Activated naive CD4-positive, alpha-beta T cell treated with anti-CD3 and anti-CD28 coated beads, Interleukin-2, amount 50 U/mL, for 24 hours (primary cell): ENCODE measurements around the gene PPP3CB.

Experiments used
- H3K27ac Mint-ChIP-seq: one replicate; pipeline ENCODE4 v1.8.0; 2021; ENCODE audit warnings: mild to moderate bottlenecking, mixed read lengths
- H3K27me3 Mint-ChIP-seq: one replicate; pipeline ENCODE4 v1.8.0; 2021; ENCODE audit warnings: mixed read lengths
- H3K36me3 Mint-ChIP-seq: one replicate; pipeline ENCODE4 v1.8.0; 2021; ENCODE audit warnings: mixed read lengths
- H3K4me1 Mint-ChIP-seq: one replicate; pipeline ENCODE4 v1.8.0; 2021; ENCODE audit warnings: mixed read lengths
- H3K4me3 Mint-ChIP-seq: one replicate; pipeline ENCODE4 v1.8.0; 2021; ENCODE audit warnings: mild to moderate bottlenecking, mixed read lengths
- H3K9me3 Mint-ChIP-seq: one replicate; pipeline ENCODE4 v1.8.0; 2021; ENCODE audit warnings: mixed read lengths

PPP3CB gene

DNA sequence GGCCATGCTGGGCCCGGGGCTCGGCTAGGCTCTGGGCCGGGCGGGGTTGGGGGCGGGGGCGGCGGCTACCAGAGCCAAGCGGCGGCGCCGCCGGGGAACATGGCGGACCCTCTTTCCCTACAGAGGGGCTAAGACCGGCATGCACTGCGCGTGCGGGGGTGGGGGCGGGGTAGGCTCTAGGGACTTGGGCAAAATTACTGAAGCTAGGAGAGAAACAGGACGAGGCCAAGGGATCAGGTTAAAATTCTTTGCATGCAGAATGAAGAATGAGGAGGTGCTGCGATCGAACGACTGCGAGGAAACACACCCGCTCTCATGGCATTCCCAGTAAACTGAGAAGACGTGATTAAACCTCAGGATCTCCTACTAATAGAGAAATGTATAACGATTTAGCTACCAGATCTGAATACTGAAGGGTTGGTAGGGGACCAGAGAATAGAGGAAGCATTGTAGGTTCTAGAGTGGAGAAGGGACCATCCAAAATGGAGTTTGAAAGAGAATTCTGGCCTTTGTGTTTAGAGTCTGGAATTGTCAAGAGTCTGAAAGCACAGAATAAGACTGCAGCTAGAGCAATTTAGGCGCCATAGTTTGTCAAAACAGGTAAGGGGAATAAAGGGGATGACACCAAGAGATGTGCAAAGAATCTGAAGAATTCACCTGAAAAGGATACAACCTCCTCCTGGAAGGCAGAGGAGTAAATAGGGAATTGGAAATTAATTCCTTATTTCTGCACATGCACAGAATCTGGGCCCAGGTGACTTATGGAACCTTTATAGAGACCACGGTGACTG is at the start of gene PPP3CB:
Gene PPP3CB, minus strand, starts transcription at position 141 of the 791 bp plus-strand sequence. Its CDS starts 135 bp downstream, at position 6.
- H3K9me3 Mint-ChIP-seq = no peaks in the 10 kb centered on the region
- peaks cover 6% of the 10 kb centered on the region for H3K36me3 Mint-ChIP-seq
- H3K4me3 Mint-ChIP-seq = peak within 1 kb of the TSS; percentile 95
- H3K27ac Mint-ChIP-seq = peak within 1 kb of the TSS; percentile 93
- peaks cover 57% of the 10 kb centered on the region for H3K4me1 Mint-ChIP-seq
- H3K27me3 Mint-ChIP-seq = no peaks in the 10 kb centered on the region

DNA sequence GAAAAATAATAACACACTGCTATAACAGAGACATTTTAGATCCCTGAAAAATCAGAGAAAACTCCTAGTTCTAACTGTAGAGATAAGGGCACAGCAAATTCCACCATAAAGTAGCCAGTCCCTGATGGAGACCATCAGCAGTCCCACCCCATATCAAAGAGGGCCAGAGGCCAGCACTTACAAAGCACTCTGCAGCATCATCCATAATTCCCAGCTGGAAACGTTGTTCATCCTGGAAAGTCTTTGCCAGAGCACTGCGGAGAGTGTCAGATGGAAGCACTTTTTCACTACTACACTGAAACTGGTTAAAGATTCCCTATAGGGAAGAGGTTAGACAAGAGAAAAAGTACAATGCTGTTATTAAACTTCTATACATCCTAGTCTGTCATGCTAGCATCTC is 49.5 kb upstream of the PPP3CB start:
- Mint-ChIP-seq H3K4me1 (no peaks in the 10 kb centered on the region), H3K27ac (no peak overlapping the region), H3K4me3 (no peak overlapping the region), H3K36me3 (peaks cover 2% of the 10 kb centered on the region), H3K27me3 (no peaks in the 10 kb centered on the region), H3K9me3 (no peaks in the 10 kb centered on the region)

DNA sequence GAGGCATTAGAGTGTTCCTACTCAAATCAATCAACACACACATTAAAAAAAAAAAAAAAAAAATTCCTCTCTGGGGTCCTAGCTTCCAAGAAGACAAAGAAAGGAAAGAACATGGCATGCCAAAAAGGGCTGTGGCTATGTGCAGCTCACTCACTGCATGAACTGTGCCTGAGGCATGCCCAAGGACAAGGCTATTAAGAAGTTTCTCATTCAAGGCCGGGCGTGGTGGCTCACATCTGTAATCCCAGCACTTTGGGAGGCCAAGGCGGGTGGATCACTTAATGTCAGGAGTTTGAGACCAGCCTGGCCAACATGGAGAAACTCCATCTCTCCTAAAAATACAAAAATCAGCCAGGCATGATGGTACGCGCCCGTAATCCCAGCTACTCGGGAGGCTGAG is 41.9 kb upstream of the PPP3CB start:
- Mint-ChIP-seq H3K27me3 (no peaks in the 10 kb centered on the region), H3K4me1 (peaks cover 12% of the 10 kb centered on the region), H3K27ac (no peak overlapping the region), H3K36me3 (peaks cover 11% of the 10 kb centered on the region), H3K9me3 (no peaks in the 10 kb centered on the region), H3K4me3 (no peak overlapping the region)

DNA sequence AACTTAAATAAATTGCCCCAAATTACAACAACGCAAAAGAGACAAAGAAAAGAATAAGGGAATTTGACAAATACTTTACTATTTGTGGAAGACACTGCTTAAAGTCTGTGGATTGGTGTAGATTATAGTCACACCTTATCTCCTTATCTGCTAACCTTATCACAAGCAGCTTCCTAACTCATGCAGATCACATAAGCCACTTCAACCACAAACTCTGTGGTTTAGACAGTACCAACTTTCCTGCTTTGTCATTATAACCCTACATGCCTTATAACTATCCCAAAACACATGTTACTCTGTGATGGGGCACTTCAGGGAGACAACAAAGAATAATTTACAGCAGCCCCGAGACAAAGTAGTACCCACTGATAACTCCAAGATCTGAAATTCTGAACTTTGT is 41.5 kb upstream of the PPP3CB start:
- Mint-ChIP-seq H3K9me3 (no peaks in the 10 kb centered on the region), H3K4me3 (no peak overlapping the region), H3K36me3 (peaks cover 11% of the 10 kb centered on the region), H3K4me1 (peaks cover 12% of the 10 kb centered on the region), H3K27me3 (no peaks in the 10 kb centered on the region), H3K27ac (no peak overlapping the region)

DNA sequence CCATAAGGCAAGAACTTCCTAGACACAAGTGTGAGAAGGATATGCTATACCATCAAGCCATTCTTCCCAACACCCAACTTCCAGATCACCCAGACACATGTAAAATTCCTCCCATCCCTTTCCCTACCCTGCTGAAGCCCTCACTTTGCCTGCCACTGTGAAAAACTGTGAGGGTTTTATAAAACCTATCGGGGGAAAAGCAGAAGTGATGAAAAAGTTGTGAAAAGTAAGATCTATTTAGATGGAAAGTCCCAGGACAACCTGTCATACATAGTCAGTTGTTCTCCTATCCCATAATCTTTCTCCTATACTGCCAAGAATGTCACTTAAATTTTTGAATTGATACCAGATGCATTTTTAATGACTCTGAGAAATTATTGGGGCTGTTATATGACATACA is 39.0 kb upstream of the PPP3CB start:
- no peak overlapping the region for H3K27ac Mint-ChIP-seq
- no peak overlapping the region for H3K4me3 Mint-ChIP-seq
- no peaks in the 10 kb centered on the region for H3K9me3 Mint-ChIP-seq
- peaks cover 12% of the 10 kb centered on the region for H3K4me1 Mint-ChIP-seq
- peaks cover 9% of the 10 kb centered on the region for H3K36me3 Mint-ChIP-seq
- H3K27me3 Mint-ChIP-seq = no peaks in the 10 kb centered on the region

DNA sequence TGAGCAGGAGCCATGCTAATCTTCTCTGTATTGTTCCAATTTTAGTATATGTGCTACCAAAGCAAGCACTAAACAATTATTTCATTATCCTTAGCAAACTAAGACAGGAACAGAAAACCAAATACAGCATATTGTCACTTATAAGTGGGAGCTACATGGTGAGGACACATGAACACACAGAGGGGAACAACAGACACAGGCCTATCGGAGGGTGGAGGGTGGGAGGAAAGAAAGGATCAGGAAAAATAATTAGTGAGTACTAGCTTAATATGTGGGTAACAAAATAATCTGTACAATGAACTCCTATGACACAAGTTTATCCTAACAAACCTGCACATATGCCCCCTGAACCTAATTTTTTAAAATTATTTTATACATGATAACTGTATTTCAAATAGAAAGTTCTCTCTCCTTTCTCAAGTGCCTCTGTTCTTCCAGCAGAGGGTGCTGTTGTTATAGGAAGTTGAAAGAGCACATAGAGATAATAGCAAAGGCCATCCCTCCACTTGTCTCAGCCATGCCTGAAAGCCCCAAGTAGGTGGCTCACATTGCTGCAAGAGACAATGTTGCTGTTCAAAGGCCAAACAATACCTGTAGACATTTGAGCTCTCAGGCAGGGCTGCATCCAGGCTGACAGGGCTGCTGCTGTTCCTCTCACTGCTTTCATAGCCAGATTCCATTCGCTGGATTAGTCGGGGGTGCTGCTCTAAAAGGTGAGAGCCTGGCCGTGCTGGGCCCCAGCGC is 33.4 kb upstream of the PPP3CB start:
- no peaks in the 10 kb centered on the region for H3K4me1 Mint-ChIP-seq
- H3K27me3 Mint-ChIP-seq = no peaks in the 10 kb centered on the region
- H3K27ac Mint-ChIP-seq = no peak overlapping the region
- peaks cover 2% of the 10 kb centered on the region for H3K36me3 Mint-ChIP-seq
- no peaks in the 10 kb centered on the region for H3K9me3 Mint-ChIP-seq
- no peak overlapping the region for H3K4me3 Mint-ChIP-seq

DNA sequence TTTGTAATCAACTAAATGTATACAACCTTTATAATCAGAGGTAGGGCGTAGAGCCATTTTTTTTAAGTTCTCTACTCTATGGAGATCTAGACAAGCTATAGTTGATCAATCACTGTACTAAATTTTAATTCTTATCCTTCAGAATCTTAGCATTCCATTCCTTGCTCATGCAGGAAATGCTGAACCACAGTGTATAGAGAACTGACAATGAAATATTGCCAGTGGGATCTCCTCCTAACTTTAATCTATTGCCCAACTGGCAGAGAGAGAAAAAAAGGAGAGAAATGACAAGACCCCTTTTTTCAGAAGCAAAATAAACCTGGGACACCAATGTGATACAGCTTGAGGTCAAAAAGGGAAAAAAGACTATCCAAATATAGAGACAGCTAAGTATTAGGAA is 26.4 kb upstream of the PPP3CB start:
- Mint-ChIP-seq H3K36me3 (peaks cover 2% of the 10 kb centered on the region), H3K27ac (no peak overlapping the region), H3K9me3 (no peaks in the 10 kb centered on the region), H3K4me1 (no peaks in the 10 kb centered on the region), H3K27me3 (no peaks in the 10 kb centered on the region), H3K4me3 (no peak overlapping the region)

DNA sequence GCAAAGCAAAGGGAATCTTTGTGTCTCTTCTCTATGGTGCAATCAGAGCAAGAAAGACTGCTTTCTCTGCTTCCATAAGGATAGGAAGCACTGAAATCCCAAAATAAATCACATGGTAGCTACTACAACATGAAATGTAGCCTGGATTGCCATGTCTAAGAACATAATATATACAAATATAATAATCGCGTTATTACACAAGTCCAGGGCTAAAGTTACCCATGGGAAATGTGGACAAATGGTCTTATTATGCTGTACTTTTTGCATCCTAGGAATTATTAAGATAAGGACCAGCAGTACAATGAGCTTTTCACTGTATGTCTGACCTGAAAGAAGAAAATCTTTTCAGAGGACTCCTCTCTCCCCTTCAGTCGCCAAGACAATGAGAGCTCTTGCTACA is 23.5 kb upstream of the PPP3CB start:
- Mint-ChIP-seq H3K36me3 (no peaks in the 10 kb centered on the region), H3K9me3 (no peaks in the 10 kb centered on the region), H3K27me3 (no peaks in the 10 kb centered on the region)

DNA sequence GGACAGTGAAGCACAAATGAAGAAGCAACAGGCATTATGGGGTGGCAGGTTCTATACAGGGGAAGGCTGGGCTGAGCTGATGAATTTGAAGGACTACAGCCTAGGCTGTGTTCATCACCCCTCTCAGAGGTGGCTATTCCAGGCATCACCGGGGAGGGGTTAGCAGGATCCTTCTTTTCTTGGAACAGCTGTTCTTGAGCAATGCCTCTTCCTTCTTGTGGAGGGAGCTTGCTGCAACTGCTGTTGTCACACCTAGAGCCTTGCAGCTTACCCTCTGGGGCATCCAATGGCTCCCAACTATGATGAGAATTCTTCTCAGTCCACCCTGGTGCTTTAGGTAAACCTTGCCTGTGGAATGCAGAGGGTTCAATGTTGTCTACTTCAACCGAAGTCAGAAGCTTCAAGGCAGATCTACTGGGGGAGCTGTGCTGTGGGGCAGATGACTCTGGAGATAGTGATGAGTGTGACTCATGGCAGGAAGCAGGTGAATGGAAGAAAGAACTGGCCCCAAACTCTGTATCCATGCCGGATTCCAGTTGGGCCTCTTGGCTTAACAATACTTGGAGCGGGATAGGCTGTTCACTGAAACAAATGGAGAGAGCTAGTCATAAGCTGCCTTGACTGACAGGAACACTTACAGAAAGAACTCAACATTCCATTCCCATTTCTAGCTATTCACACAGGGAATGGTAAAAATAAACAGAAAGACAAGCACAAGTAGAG is 21.5 kb upstream of the PPP3CB start:
- no peak overlapping the region for H3K27ac Mint-ChIP-seq
- H3K4me3 Mint-ChIP-seq = no peak overlapping the region
- H3K36me3 Mint-ChIP-seq = no peaks in the 10 kb centered on the region
- no peaks in the 10 kb centered on the region for H3K9me3 Mint-ChIP-seq
- no peaks in the 10 kb centered on the region for H3K4me1 Mint-ChIP-seq
- no peaks in the 10 kb centered on the region for H3K27me3 Mint-ChIP-seq

More for the DNA sequence above, 23.5 kb upstream of the PPP3CB start:
- H3K4me1 Mint-ChIP-seq = no peaks in the 10 kb centered on the region
- no peak overlapping the region for H3K4me3 Mint-ChIP-seq
- no peak overlapping the region for H3K27ac Mint-ChIP-seq

DNA sequence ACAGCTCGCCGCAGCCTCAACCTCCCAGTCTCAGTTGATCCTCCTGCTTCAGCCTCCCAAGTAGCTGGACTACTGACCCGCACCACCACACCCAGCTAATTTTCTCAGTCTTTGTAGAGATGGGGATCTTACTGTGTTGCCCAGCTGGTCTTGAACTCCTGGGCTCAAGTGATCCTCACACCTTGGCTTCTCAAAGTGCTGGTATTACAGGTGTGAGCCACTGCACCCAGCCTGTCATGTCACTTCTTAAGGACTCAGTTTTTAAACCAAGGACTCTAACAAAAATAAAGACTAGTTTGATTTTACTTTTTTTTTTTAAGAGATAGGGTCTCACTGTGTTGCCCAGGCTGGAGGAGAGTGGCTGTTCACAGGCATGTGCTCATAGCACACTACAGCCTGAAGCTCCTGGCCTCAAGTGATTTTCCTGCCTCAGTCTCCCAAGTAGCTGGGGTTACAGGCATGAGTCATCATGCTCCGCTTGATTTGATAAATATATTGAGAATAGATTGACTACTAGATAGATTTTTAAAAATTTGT is 16.5 kb upstream of the PPP3CB start:
- H3K4me3 Mint-ChIP-seq = no peak overlapping the region
- no peaks in the 10 kb centered on the region for H3K4me1 Mint-ChIP-seq
- no peak overlapping the region for H3K27ac Mint-ChIP-seq
- no peaks in the 10 kb centered on the region for H3K27me3 Mint-ChIP-seq
- no peaks in the 10 kb centered on the region for H3K36me3 Mint-ChIP-seq
- H3K9me3 Mint-ChIP-seq = no peaks in the 10 kb centered on the region

DNA sequence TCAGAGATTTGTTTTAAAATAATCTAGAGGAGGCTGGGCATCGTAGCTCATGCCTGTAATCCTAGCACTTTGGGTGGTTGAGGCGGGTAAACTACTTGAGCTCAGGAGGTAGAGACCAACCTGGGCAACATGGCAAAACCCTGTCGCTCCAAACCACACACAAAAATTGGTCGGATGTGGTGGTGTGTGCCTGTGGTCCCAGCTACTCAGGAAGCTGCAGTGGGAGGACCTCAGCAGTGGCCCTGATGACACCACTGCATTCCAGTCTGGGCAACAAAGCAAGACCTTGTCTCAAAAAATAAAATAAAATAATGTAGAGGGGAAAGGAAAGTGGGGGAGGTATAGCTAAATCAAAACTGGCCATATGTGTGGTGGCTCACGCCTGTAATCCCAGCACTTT is 13.9 kb upstream of the PPP3CB start:
- H3K36me3 Mint-ChIP-seq = peaks cover 7% of the 10 kb centered on the region
- H3K27me3 Mint-ChIP-seq = no peaks in the 10 kb centered on the region
- H3K4me3 Mint-ChIP-seq = no peak overlapping the region
- H3K27ac Mint-ChIP-seq = no peak overlapping the region
- no peaks in the 10 kb centered on the region for H3K9me3 Mint-ChIP-seq
- H3K4me1 Mint-ChIP-seq = no peaks in the 10 kb centered on the region

DNA sequence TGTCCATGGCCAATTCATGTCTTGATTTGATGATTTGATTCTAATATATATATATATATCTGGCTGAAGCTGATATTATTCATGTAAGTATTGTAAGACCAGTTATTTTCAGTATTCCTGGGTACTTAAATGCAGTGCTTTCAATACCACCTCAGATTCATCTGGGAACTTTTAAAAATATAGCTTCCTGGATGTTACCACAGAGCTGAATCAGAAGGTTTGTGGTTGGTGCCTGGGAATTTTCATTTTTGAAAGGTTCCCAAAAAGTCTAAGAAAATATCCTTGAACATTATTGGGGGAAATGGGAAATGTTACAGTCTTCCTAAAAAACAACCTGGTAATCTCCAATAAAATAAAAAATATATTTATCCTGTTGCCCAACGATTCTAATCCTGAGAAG is 10.7 kb upstream of the PPP3CB start:
- Mint-ChIP-seq H3K36me3 (peaks cover 17% of the 10 kb centered on the region), H3K27me3 (no peaks in the 10 kb centered on the region), H3K9me3 (no peaks in the 10 kb centered on the region), H3K27ac (no peak overlapping the region), H3K4me3 (no peak overlapping the region), H3K4me1 (peaks cover 15% of the 10 kb centered on the region)

DNA sequence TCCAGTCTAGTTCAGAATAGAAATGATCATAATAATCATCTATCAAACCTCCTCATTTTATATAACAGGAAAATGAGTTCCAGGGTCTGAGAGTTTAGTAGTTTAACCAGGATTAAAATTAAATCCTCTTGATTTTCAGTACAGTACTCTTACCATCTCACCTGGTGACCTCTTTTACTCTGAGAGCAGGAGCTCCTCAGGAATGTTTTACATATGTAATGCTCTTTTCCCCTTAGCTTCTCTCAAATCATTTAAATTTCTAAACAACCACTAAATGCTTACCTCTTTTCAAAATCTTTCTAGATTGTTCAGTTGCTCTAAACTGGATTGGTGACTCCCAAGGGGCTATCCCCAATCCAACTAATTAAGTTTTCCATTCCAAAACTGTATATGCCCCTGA is 10.2 kb upstream of the PPP3CB start:
- Mint-ChIP-seq H3K27ac (no peak overlapping the region), H3K4me3 (no peak overlapping the region), H3K9me3 (no peaks in the 10 kb centered on the region), H3K4me1 (peaks cover 19% of the 10 kb centered on the region), H3K27me3 (no peaks in the 10 kb centered on the region), H3K36me3 (peaks cover 19% of the 10 kb centered on the region)

DNA sequence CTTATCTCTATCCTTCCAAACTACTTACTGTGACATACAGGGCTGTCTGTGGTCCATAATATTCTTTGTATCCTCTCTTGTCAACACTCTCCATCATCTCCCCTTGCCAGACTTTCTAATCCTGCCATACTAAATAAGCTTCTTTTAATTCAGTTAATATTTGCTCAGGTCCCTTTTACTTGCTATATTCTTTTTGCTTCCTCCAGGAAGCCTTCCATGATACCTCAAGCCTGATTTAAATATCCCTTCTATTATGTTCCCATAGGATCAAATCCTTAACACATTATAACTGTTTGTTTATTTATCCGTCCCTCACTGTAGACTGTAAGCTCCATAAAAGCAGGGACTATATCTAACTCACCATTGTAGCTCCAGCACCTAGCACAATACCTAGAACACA is 7.2 kb upstream of the PPP3CB start:
- H3K36me3 Mint-ChIP-seq = peaks cover 19% of the 10 kb centered on the region
- H3K4me1 Mint-ChIP-seq = peaks cover 26% of the 10 kb centered on the region
- peak overlapping the region; percentile 56 for H3K27ac Mint-ChIP-seq
- no peaks in the 10 kb centered on the region for H3K9me3 Mint-ChIP-seq
- H3K27me3 Mint-ChIP-seq = no peaks in the 10 kb centered on the region
- no peak overlapping the region for H3K4me3 Mint-ChIP-seq

DNA sequence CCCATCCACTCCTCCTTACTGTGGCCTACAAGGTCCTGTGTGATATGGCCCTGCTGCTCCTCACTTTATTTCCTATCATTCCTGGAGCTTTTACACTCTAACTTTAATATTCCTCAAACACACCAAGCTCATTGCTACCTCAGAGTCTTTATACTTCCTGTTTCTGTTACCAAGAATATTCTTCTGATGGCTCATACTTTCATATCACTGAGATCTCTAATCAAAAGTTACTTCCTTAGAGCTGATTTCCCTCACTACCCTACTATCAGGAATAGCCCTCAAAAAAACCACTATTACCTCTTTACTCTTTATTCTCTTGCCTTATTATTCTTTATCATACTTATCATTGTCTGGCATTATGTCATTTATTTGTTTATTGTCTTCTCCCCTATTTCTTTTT is 5.8 kb upstream of the PPP3CB start:
- Mint-ChIP-seq H3K4me3 (peak overlapping the region; percentile 4), H3K4me1 (peaks cover 37% of the 10 kb centered on the region), H3K36me3 (peaks cover 19% of the 10 kb centered on the region), H3K9me3 (no peaks in the 10 kb centered on the region), H3K27ac (peak overlapping the region; percentile 48), H3K27me3 (no peaks in the 10 kb centered on the region)

DNA sequence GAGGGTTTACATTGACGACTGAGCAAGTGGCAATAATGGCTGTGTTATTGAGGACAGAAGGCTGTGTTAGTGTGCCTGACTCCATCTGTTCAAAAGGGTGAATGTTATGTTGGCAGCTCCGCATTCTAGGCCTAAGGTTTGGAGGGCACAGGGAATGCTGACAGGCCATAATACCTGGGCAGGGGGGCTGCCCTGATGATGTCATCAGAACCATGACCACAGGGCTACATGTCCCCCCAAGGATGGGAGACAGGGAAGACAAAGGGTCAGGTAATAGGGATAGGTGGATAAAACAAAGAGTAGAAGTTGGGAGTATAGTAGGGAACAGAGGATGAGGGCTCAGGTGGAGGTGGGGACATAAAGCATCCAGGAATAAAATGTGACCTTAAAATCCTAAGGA is 1.8 kb upstream of the PPP3CB start:
- Mint-ChIP-seq H3K4me1 (peaks cover 63% of the 10 kb centered on the region), H3K27ac (no peak overlapping the region), H3K36me3 (peaks cover 10% of the 10 kb centered on the region)

More for the DNA sequence above, 1.8 kb upstream of the PPP3CB start:
- Mint-ChIP-seq H3K27me3 (no peaks in the 10 kb centered on the region), H3K4me3 (no peak overlapping the region), H3K9me3 (no peaks in the 10 kb centered on the region)
